Left ventricle myocardium inferior (tissue), 1 donor: ENCODE results near the gene ITGA2B. TPM values are rescaled to one million over a fixed set of nuclear protein-coding genes. Genes with fewer than 3 reads are reported as not detected.

Experiments
- DNase-seq: peaks from one replicate; pipeline ENCODE4 v3.0.0-alpha.2; 2020
- H3K27ac ChIP-seq: fragments of 200-600 bp; replicated peaks from 2 replicates; pipeline ENCODE4 v1.8.0; 2021
- H3K27me3 ChIP-seq: fragments of 200-600 bp; 2 replicates; pipeline ENCODE4 v1.8.0; 2021; ENCODE audit warnings: low read depth
- H3K36me3 ChIP-seq: fragments of 200-600 bp; 2 replicates; pipeline ENCODE4 v1.8.0; 2021
- H3K4me1 ChIP-seq: fragments of 200-600 bp; 2 replicates; pipeline ENCODE4 v1.8.0; 2021
- H3K4me3 ChIP-seq: fragments of 200-600 bp; 2 replicates; pipeline ENCODE4 v1.8.0; 2021; ENCODE audit warnings: mild to moderate bottlenecking, moderate library complexity
- H3K9me3 ChIP-seq: fragments of 200-600 bp; replicated peaks from 2 replicates; pipeline ENCODE4 v1.8.0; 2021
- intact Hi-C: fragments of 100-400 bp; cut with micrococcal nuclease; formaldehyde crosslinking; loops from one replicate; pipeline ENCODE4 v1.11.0; 2022
- total RNA-seq: library from RNA; stranded (reverse); fragmentation: NEBNext Ultra II Directional; extraction: Animal tissue kit (Norgen Biotek cat#: 25700); gene quantifications from one replicate; pipeline ENCODE4 v1.2.1, GENCODE V29; 2021
- TF ChIP-seq, protein P1 (sequence below): fragments of 200-600 bp; IDR thresholded peaks from 2 replicates; pipeline ENCODE4 v1.8.0; 2021; ENCODE audit warnings: antibody characterized with exemption, mild to moderate bottlenecking, borderline replicate concordance
- donor health status: DM: no; HTN: yes; CAD: no; lungs with severe emphysema.

The ITGA2B gene
- total RNA-seq, 1 donor from 2014 or later: 0.91 TPM

GRCh38 chr17:44384281-44384822 is 5.1 kb downstream of the ITGA2B start:
- intact Hi-C loops: no loop called here
- Histone ChIP-seq H3K27me3 (peaks cover 41% of the 10 kb centered on the region), H3K4me3 (peak overlapping the region; percentile 72), H3K36me3 (no peaks in the 10 kb centered on the region), H3K4me1 (peaks cover 21% of the 10 kb centered on the region), H3K27ac (no peak overlapping the region), H3K9me3 (no peaks in the 10 kb centered on the region)
- no peak for DNase-seq
- TF ChIP-seq, protein P1, sequence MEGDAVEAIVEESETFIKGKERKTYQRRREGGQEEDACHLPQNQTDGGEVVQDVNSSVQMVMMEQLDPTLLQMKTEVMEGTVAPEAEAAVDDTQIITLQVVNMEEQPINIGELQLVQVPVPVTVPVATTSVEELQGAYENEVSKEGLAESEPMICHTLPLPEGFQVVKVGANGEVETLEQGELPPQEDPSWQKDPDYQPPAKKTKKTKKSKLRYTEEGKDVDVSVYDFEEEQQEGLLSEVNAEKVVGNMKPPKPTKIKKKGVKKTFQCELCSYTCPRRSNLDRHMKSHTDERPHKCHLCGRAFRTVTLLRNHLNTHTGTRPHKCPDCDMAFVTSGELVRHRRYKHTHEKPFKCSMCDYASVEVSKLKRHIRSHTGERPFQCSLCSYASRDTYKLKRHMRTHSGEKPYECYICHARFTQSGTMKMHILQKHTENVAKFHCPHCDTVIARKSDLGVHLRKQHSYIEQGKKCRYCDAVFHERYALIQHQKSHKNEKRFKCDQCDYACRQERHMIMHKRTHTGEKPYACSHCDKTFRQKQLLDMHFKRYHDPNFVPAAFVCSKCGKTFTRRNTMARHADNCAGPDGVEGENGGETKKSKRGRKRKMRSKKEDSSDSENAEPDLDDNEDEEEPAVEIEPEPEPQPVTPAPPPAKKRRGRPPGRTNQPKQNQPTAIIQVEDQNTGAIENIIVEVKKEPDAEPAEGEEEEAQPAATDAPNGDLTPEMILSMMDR: no peak

DNA sequence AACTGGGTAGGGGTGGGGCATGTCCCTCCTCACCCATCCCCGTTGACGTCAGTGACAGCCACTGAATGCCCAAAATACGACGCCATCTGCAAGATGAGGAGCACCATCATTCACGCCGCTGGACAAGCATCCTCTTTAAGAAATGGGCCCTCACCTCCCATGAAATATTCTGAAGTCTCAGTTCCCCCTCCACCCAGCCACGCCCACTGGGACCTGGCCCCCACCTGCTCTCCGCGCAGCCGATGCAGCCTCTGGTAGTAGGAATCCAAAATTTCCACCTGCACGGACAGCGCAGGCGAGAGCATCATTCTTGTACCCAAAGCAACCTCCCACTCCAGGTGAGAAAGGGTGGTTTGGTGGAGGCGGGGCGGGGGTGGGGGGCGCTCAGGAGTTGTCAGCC is 5.6 kb downstream of the ITGA2B start:
- intact Hi-C loops: no loop called here
- TF ChIP-seq, protein P1: no peak

DNA sequence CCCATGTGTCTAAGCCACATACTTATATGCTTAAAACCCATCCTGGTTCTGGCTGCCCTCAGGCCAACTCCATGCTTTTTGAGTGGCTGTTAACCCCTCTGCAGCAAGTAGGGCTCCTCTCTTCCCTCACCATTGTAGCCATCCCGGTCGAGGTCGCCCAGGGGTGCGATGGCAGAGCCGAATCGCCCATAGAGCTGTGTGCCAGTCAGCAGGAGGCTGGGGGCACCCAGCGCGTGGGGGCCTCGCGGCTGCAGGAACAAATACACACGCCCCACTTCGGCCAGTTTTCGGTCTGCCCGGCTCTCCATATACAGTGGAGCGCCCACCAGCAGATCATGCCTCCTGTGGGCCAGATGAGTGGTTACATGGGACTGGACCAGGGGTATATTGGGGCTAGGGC is 6.1 kb downstream of the ITGA2B start:
- no peak for DNase-seq
- TF ChIP-seq, protein P1: no peak
- intact Hi-C loops: no loop called here
- no peaks in the 10 kb centered on the region for H3K9me3 ChIP-seq
- peaks cover 21% of the 10 kb centered on the region for H3K4me1 ChIP-seq
- H3K36me3 ChIP-seq: no peaks in the 10 kb centered on the region
- no peak overlapping the region for H3K4me3 ChIP-seq
- no peak overlapping the region for H3K27ac ChIP-seq
- H3K27me3 ChIP-seq: peaks cover 41% of the 10 kb centered on the region

More for the DNA sequence above, 5.6 kb downstream of the ITGA2B start:
- H3K9me3 ChIP-seq: no peaks in the 10 kb centered on the region
- no peak overlapping the region for H3K27ac ChIP-seq
- no peak overlapping the region for H3K4me3 ChIP-seq
- H3K4me1 ChIP-seq: peaks cover 21% of the 10 kb centered on the region
- no peak for DNase-seq
- no peaks in the 10 kb centered on the region for H3K36me3 ChIP-seq
- peaks cover 41% of the 10 kb centered on the region for H3K27me3 ChIP-seq

GRCh38 chr17:44382917-44383316 is 6.5 kb downstream of the ITGA2B start:
- TF ChIP-seq, protein P1: no peak
- intact Hi-C loops: no loop called here

GRCh38 chr17:44381810-44382305 is 7.6 kb downstream of the ITGA2B start:
- TF ChIP-seq, protein P1: no peak
- Histone ChIP-seq H3K9me3 (no peaks in the 10 kb centered on the region), H3K27me3 (peaks cover 41% of the 10 kb centered on the region), H3K4me3 (no peak overlapping the region), H3K27ac (no peak overlapping the region), H3K4me1 (peaks cover 22% of the 10 kb centered on the region), H3K36me3 (no peaks in the 10 kb centered on the region)
- intact Hi-C loops: no loop called here
- DNase-seq: no peak

More at GRCh38 chr17:44382917-44383316, 6.5 kb downstream of the ITGA2B start:
- H3K4me1 ChIP-seq: peaks cover 21% of the 10 kb centered on the region
- H3K36me3 ChIP-seq: no peaks in the 10 kb centered on the region
- no peak for DNase-seq
- no peak overlapping the region for H3K27ac ChIP-seq
- H3K4me3 ChIP-seq: no peak overlapping the region
- no peaks in the 10 kb centered on the region for H3K9me3 ChIP-seq
- H3K27me3 ChIP-seq: peaks cover 41% of the 10 kb centered on the region
